Measurements from ENCODE around the gene A4GNT. TPM values are rescaled to one million over a fixed set of nuclear protein-coding genes. Genes with fewer than 3 reads are reported as not detected.
"Not testable (repeated sequence)": the region's sequence is repeated elsewhere in the genome, so short reads cannot be mapped to it uniquely, and the experiment has no call there.

The A4GNT gene
- total RNA-seq = not detected

DNA sequence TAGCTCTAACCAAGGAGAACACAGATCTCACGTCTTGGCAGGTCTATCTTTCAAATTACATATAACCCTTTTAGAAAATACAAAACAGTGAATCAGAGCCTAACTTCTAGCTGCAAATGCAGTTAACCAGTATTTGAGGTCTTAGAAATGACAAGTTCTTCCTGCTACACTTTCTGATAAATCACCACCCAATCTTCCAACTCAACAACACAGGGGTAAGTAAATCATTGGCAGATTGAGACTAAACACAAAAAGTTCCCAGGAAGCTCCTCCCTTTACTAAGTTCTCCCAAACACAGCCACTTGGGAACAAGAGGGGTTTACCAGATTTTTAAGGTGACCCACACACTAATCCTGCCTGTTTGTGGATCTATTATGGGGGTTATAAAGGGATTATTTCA lies at the start of gene A4GNT:
Gene A4GNT, minus strand, starts transcription at position 152 of the 400 bp plus-strand sequence. CDS start 1,134 bp downstream, outside the sequence.
- intact Hi-C loops (cut with micrococcal nuclease) = no loop called here
- Mint-ChIP-seq H3K4me1 (ENCODE audit: low read depth) (no peaks in the 10 kb centered on the region), H3K9me3 (no peaks in the 10 kb centered on the region), H3K27ac (no peak within 1 kb of the TSS), H3K36me3 (no peaks in the 10 kb centered on the region), H3K27me3 (peaks cover 1% of the 10 kb centered on the region), H3K4me3 (no peak within 1 kb of the TSS)
- ChIA-PET POLR2A (no interaction called here), CTCF (interaction anchor here (0.9 to 1.0 kb wide), 2 partner anchors 12 to 31 kb away, joined by 3 to 4 read pairs; no protein-coding TSS in a partner anchor)
- no peak for DNase-seq

GRCh38 chr3:138180375-138181029 lies 48.3 kb upstream of the A4GNT start:
- Mint-ChIP-seq H3K27me3 (peaks cover 6% of the 10 kb centered on the region), H3K36me3 (no peaks in the 10 kb centered on the region), H3K4me1 (ENCODE audit: low read depth) (peaks cover 5% of the 10 kb centered on the region), H3K9me3 (no peaks in the 10 kb centered on the region), H3K27ac (no peak overlapping the region), H3K4me3 (no peak overlapping the region)
- ChIA-PET POLR2A (no interaction called here), CTCF (interaction anchor here (1.0 to 3.1 kb wide), 8 partner anchors 10 to 735 kb away, joined by 3 to 13 read pairs (median 3); partner anchors contain the start of gene MRAS)
- DNase-seq = peak; percentile 49
- intact Hi-C loops (cut with micrococcal nuclease) = loop anchor here (1.0 to 10.0 kb wide), 5 partner anchors 107 to 1164 kb away; partner anchors contain the start of genes MRAS and MRPS22

DNA sequence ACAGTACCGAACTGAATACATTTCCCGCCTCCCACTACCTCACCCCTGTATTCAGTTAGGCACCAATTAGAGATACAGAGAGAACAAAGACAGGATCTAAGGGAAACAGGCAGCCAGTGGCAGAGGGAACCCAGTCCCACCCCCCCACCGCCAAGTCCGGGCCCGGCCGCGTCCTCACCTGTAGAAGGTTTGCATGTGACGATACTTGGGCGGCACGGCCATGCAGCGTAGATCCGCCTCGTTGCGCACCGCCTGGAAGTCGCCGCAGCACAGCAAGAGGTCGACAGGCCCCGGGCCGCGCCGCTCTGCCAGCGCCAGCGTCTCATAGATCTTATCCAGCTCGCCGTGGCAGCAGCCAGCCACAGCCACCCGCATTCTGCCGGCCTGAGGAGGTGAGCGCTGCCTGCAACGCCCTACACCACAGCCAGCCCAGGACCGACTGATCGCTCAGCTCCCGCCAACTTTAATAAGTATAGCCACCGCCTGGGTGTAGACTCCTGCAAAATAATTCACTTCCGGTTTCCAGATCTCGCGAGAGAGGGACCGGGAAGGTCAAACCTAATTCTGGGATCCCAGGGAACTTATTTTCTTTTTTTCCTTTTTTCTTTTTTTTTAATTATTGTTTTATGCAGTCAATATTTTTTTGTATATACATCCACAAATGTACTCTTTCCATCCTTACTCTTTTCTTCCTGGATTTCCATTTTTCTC lies 42.4 kb upstream of the A4GNT start, which contains the start of gene DBR1:
Gene DBR1, minus strand, starts transcription at position 501 of the 711 bp plus-strand sequence. Its CDS starts 126 bp downstream, at position 375.
- CTCF ChIA-PET = interaction anchor here (0.7 to 1.7 kb wide), 5 partner anchors 12 to 417 kb away, joined by 3 to 9 read pairs (median 4); partner anchors contain the start of gene ARMC8
- no peaks in the 10 kb centered on the region for H3K27me3 Mint-ChIP-seq
- POLR2A ChIA-PET = interaction anchor here (1.1 to 2.2 kb wide), 3 partner anchors 11 to 1422 kb away, joined by 3 to 16 read pairs (median 6); partner anchors contain the start of gene ARMC8
- H3K4me1 Mint-ChIP-seq (ENCODE audit: low read depth) = peaks cover 38% of the 10 kb centered on the region
- H3K9me3 Mint-ChIP-seq = no peaks in the 10 kb centered on the region
- peak; percentile 77 for DNase-seq
- H3K4me3 Mint-ChIP-seq = peak within 1 kb of the TSS; percentile 96
- intact Hi-C loops (cut with micrococcal nuclease) = loop anchor here (1.0 to 5.0 kb wide), 2 partner anchors 13 to 107 kb away; partner anchors contain the start of gene ARMC8
- H3K36me3 Mint-ChIP-seq = peaks cover 9% of the 10 kb centered on the region
- H3K27ac Mint-ChIP-seq = peak within 1 kb of the TSS; percentile 97

- Mint-ChIP-seq H3K9me3 (no peaks in the 10 kb centered on the region), H3K4me3 (peak overlapping the region; percentile 96), H3K4me1 (ENCODE audit: low read depth) (peaks cover 38% of the 10 kb centered on the region), H3K27ac (peak overlapping the region; percentile 97), H3K36me3 (peaks cover 11% of the 10 kb centered on the region), H3K27me3 (no peaks in the 10 kb centered on the region)
- CTCF ChIA-PET = interaction anchor here (1.1 to 1.7 kb wide), 5 partner anchors 13 to 159 kb away, joined by 3 to 9 read pairs (median 3); partner anchors contain the start of gene ARMC8
- POLR2A ChIA-PET = interaction anchor here (0.6 to 2.2 kb wide), 4 partner anchors 12 to 1421 kb away, joined by 3 to 16 read pairs (median 4); partner anchors contain the start of gene ARMC8
- DNase-seq = no peak
- intact Hi-C loops (cut with micrococcal nuclease) = loop anchor here (1.0 to 5.0 kb wide), 2 partner anchors 13 to 107 kb away; partner anchors contain the start of gene ARMC8
Measured at GRCh38 chr3:138173769-138174420, 41.7 kb upstream of the A4GNT start.

DNA sequence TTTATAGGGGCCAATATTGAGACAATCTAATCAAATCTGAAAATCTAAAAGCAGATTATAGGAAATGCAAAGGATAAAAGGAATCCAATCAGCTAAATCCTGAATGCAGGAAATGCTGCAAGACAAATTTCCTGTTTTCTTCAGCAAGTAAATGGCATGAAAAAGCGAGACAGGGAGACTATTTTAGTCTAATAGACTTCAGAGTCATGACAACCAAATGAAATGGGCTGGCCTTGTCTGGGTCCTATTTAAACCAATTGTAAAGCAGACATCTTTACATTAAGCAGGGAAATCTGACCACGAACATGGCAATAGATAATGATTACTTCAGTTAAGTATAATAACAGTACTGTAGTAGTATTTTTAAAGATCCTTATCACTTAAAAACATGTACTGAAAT lies 40.4 kb upstream of the A4GNT start:
- no peaks in the 10 kb centered on the region for H3K9me3 Mint-ChIP-seq

DNA sequence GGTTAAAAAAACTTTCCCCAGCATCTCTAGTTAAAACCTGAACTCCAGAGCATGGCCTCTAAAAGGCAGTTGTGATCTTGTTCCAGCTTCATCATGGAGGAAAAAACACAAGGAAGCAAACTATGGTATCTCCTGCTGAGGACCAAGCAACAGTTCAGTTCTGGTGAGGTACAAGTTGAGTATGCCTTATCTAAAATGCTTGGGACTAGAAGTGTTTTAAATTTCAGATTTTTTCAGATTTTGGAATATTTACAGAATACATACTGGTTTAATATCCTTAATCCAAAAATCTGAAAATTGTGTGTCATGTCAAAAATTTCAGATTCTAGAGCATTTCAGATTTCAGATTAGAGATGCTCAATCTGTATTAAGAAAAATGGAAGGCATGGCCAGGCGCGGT lies 32.9 kb upstream of the A4GNT start:
- Mint-ChIP-seq H3K36me3 (peaks cover 48% of the 10 kb centered on the region), H3K9me3 (no peaks in the 10 kb centered on the region), H3K4me1 (ENCODE audit: low read depth) (peaks cover 12% of the 10 kb centered on the region), H3K4me3 (no peak overlapping the region), H3K27me3 (no peaks in the 10 kb centered on the region), H3K27ac (no peak overlapping the region)
- ChIA-PET CTCF (no interaction called here), POLR2A (no interaction called here)
- intact Hi-C loops (cut with micrococcal nuclease) = no loop called here
- no peak for DNase-seq

More for the DNA sequence above, 40.4 kb upstream of the A4GNT start:
- H3K36me3 Mint-ChIP-seq = peaks cover 14% of the 10 kb centered on the region
- H3K4me1 Mint-ChIP-seq (ENCODE audit: low read depth) = peaks cover 36% of the 10 kb centered on the region
- POLR2A ChIA-PET = no interaction called here
- no peak for DNase-seq
- H3K27ac Mint-ChIP-seq = peak overlapping the region; percentile 23
- intact Hi-C loops (cut with micrococcal nuclease) = loop anchor here (1.0 to 5.0 kb wide), 2 partner anchors 53 to 105 kb away; no protein-coding TSS in a partner anchor
- H3K27me3 Mint-ChIP-seq = no peaks in the 10 kb centered on the region
- CTCF ChIA-PET = interaction anchor here (1.3 kb wide), 1 partner anchor 14 kb away, joined by 3 read pairs; no protein-coding TSS in a partner anchor
- H3K4me3 Mint-ChIP-seq = peak overlapping the region; percentile 29

DNA sequence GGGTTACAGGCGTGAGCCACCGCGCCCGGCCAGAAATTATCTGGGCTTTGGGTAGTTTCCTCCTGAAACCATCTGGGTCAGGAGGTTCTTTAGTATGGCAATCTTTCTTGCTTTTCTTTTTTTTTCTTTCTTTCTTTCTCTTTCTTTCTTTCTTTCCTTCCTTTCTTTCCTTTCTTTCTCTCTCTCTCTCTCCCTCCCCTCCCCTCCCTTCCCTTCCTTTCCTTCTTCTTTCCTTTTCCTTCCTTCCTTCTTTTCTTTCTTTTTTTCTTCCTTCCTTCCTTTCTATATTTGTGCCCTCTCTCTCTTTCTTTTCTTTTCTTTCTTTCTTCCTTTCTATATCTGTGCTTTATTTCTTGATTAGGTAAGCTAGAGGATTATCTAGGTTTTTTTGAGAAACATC lies 25.6 kb upstream of the A4GNT start:
- H3K4me1 Mint-ChIP-seq (ENCODE audit: low read depth) = no peaks in the 10 kb centered on the region
- no peak overlapping the region for H3K4me3 Mint-ChIP-seq
- peaks cover 13% of the 10 kb centered on the region for H3K36me3 Mint-ChIP-seq
- ChIA-PET POLR2A (no interaction called here), CTCF (interaction anchor here (0.6 kb wide), 1 partner anchor 35 kb away, joined by 5 read pairs; no protein-coding TSS in a partner anchor)
- H3K27ac Mint-ChIP-seq = no peak overlapping the region
- DNase-seq = no peak
- H3K27me3 Mint-ChIP-seq = no peaks in the 10 kb centered on the region
- peaks cover 18% of the 10 kb centered on the region for H3K9me3 Mint-ChIP-seq
- intact Hi-C loops (cut with micrococcal nuclease) = no loop called here

DNA sequence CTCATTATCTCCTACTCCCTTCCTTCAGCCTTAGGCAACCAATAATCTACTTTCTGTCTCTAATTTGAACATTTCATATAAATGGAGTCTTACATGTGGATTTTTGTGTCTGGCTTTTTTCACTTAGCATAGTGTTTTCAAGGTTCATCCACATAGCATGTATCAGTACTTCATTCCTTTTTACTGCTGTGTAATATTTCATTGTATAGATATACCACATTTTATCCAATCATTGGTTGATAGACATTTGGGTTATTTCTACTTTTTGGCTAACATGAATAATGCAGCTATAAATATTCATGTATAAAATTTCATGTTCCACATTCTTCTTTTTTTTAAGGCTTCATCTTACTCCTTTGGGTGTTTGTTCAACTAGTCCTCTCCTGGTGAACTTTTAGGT lies 22.3 kb upstream of the A4GNT start:
- Mint-ChIP-seq H3K27me3 (no peaks in the 10 kb centered on the region), H3K36me3 (no peaks in the 10 kb centered on the region), H3K4me1 (ENCODE audit: low read depth) (no peaks in the 10 kb centered on the region), H3K27ac (no peak overlapping the region), H3K9me3 (peaks cover 19% of the 10 kb centered on the region), H3K4me3 (no peak overlapping the region)
- ChIA-PET POLR2A (no interaction called here), CTCF (no interaction called here)
- no peak for DNase-seq
- intact Hi-C loops (cut with micrococcal nuclease) = no loop called here

DNA sequence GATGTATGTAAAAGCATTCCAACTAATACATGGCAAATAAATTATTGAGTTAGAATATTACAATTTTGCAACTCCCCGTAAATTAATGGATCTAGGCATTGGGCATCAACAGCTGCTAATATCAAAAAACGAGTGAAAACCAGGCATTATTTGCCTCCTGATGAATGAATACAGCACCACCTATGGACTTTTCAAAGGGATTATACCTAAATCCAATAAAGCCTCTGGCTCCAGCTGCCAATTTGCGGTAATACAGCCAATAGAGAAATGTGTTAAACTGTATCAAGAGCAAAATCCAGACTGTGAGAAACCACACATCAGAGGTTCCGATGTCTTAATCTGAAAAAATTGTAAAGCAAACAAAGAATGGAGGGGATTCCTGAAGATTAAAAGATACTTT lies 16.3 kb upstream of the A4GNT start:
- Mint-ChIP-seq H3K9me3 (peaks cover 9% of the 10 kb centered on the region), H3K27ac (no peak overlapping the region), H3K4me3 (no peak overlapping the region), H3K36me3 (no peaks in the 10 kb centered on the region), H3K4me1 (ENCODE audit: low read depth) (no peaks in the 10 kb centered on the region), H3K27me3 (no peaks in the 10 kb centered on the region)
- intact Hi-C loops (cut with micrococcal nuclease) = no loop called here
- DNase-seq = no peak
- POLR2A ChIA-PET = no interaction called here
- CTCF ChIA-PET = interaction anchor here (0.6 kb wide), 1 partner anchor 1264 kb away, joined by 3 read pairs; no protein-coding TSS in a partner anchor

DNA sequence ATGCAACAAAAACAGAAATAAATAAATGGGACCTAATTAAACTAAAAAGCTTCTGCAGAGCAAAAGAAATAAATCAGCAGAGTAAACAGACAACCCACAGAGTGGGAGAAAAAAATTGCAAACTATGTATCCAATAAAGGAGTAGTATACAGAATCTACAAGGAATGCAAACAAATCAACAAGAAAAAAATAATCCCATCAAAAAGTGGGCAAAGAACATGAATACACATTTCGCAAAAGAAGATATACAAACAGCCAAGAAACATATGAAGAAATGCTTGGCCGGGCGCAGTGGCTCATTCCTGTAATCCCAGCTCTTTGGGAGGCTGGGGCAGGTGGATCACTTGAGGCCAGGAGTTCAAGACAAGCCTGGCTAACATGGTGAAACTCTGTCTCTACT lies 10.0 kb upstream of the A4GNT start:
- H3K4me1 Mint-ChIP-seq (ENCODE audit: low read depth); H3K4me3 Mint-ChIP-seq; H3K27ac Mint-ChIP-seq; DNase-seq; H3K36me3 Mint-ChIP-seq; H3K9me3 Mint-ChIP-seq; intact Hi-C loops (cut with micrococcal nuclease); CTCF ChIA-PET; POLR2A ChIA-PET: not testable (repeated sequence)
- H3K27me3 Mint-ChIP-seq = peaks cover 12% of the 10 kb centered on the region

DNA sequence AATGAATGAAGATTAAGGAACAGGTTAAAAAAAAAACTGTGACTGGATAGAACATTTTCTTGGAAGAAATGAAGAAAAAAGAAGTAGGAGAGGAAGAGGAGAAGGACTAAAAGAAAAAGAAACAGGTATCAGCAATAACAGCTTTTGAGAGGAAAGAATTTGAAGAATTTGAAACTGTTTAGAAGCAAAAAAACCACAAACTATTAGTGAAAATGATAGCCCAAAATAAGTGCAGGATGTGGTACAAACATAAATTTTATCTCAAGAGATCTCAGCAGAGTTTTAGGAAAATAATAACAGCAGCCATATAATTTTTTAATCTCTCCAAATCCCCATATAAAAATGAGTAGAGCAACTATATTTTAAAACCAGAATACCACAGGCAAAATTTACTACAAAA lies 8.8 kb upstream of the A4GNT start:
- Mint-ChIP-seq H3K27me3 (peaks cover 12% of the 10 kb centered on the region), H3K36me3 (no peaks in the 10 kb centered on the region), H3K4me3 (no peak overlapping the region), H3K4me1 (ENCODE audit: low read depth) (no peaks in the 10 kb centered on the region), H3K9me3 (no peaks in the 10 kb centered on the region), H3K27ac (no peak overlapping the region)
- no peak for DNase-seq
- intact Hi-C loops (cut with micrococcal nuclease) = no loop called here
- ChIA-PET POLR2A (no interaction called here), CTCF (no interaction called here)

DNA sequence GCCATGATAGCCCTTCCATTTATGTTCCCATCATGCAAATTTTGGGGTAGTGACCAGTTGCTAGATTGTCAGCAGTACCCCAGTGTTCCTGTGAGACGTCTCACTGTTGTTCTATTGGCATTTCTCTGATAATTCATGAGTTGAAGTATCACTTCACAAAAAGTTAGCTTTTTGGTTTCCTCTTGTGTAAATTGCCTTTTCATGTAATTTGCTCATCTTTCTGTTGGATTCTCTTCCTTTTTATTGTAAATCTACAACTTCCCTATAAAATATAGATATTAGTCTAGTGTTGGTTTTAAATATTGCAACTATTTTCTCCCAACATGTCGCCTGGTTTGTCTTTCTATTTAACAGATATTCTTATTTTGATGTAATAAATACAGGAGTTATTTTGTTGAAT lies 7.5 kb upstream of the A4GNT start:
- intact Hi-C loops (cut with micrococcal nuclease) = no loop called here
- peaks cover 13% of the 10 kb centered on the region for H3K27me3 Mint-ChIP-seq
- no peaks in the 10 kb centered on the region for H3K36me3 Mint-ChIP-seq
- H3K4me3 Mint-ChIP-seq = no peak overlapping the region
- no peaks in the 10 kb centered on the region for H3K4me1 Mint-ChIP-seq (ENCODE audit: low read depth)
- ChIA-PET CTCF (no interaction called here), POLR2A (no interaction called here)
- DNase-seq = no peak
- no peaks in the 10 kb centered on the region for H3K9me3 Mint-ChIP-seq
- no peak overlapping the region for H3K27ac Mint-ChIP-seq

Measured in activated CD4-positive, alpha-beta memory T cell treated with anti-CD3 and anti-CD28 coated beads for 36 hours (primary cell).